ENCODE results near the gene GPHB5.

Gene GPHB5

GRCh38 chr14:63328787-63329737 is 10.3 kb upstream of the GPHB5 start:
- no peak for TF ChIP-seq EGR1 (IDR thresholded peaks at IDR 0.05)
- TF ChIP-seq TAF1 (IDR thresholded peaks at IDR 0.05; ENCODE audit: low read depth), result no peak
- no peak for TF ChIP-seq ZBTB7A (IDR thresholded peaks at IDR 0.05; ENCODE audit: low read depth)
- TF ChIP-seq TEAD4 (IDR thresholded peaks at IDR 0.05), result no peak
- TF ChIP-seq FOXM1 (IDR thresholded peaks at IDR 0.05; ENCODE audit: borderline replicate concordance, low read depth), result no peak
- no peak for TF ChIP-seq NFIC (IDR thresholded peaks at IDR 0.05)
- TF ChIP-seq MAX (IDR thresholded peaks at IDR 0.05), result no peak
- no peak for TF ChIP-seq RAD21 (IDR thresholded peaks at IDR 0.05; ENCODE audit: low read depth)
- TF ChIP-seq REST (IDR thresholded peaks at IDR 0.05; ENCODE audit: low read depth), result no peak
- TF ChIP-seq YY1 (IDR thresholded peaks at IDR 0.05; ENCODE audit: low read depth), result no peak
- no peak for TF ChIP-seq EP300 (IDR thresholded peaks at IDR 0.05; ENCODE audit: borderline replicate concordance)
- no peak for TF ChIP-seq TCF12 (IDR thresholded peaks at IDR 0.05; ENCODE audit: low read depth)
- TF ChIP-seq USF1 (IDR thresholded peaks at IDR 0.05), result no peak
- TF ChIP-seq CEBPB (IDR thresholded peaks at IDR 0.05), result no peak

- TF ChIP-seq TEAD4 (IDR thresholded peaks at IDR 0.05), result no peak
- TF ChIP-seq FOXM1 (IDR thresholded peaks at IDR 0.05; ENCODE audit: borderline replicate concordance, low read depth), result no peak
- TF ChIP-seq EP300 (IDR thresholded peaks at IDR 0.05; ENCODE audit: borderline replicate concordance), result no peak
- no peak for TF ChIP-seq TCF12 (IDR thresholded peaks at IDR 0.05; ENCODE audit: low read depth)
- no peak for TF ChIP-seq USF1 (IDR thresholded peaks at IDR 0.05)
- no peak for TF ChIP-seq REST (IDR thresholded peaks at IDR 0.05; ENCODE audit: low read depth)
- TF ChIP-seq TAF1 (IDR thresholded peaks at IDR 0.05; ENCODE audit: low read depth), result no peak
- no peak for TF ChIP-seq CREB1 (IDR thresholded peaks at IDR 0.05; ENCODE audit: low read depth)
- no peak for TF ChIP-seq MAX (IDR thresholded peaks at IDR 0.05)
- TF ChIP-seq CEBPB (IDR thresholded peaks at IDR 0.05), result no peak
- no peak for TF ChIP-seq NFIC (IDR thresholded peaks at IDR 0.05)
- no peak for TF ChIP-seq EGR1 (IDR thresholded peaks at IDR 0.05)
- no peak for TF ChIP-seq ZBTB7A (IDR thresholded peaks at IDR 0.05; ENCODE audit: low read depth)
- TF ChIP-seq RAD21 (IDR thresholded peaks at IDR 0.05; ENCODE audit: low read depth), result no peak
- no peak for TF ChIP-seq YY1 (IDR thresholded peaks at IDR 0.05; ENCODE audit: low read depth)
Observed at GRCh38 chr14:63326840-63327239, 8.1 kb upstream of the GPHB5 start.

GRCh38 chr14:63322897-63323573 is 4.3 kb upstream of the GPHB5 start:
- no peak for TF ChIP-seq EGR1 (IDR thresholded peaks at IDR 0.05)
- TF ChIP-seq TEAD4 (IDR thresholded peaks at IDR 0.05), result no peak
- no peak for TF ChIP-seq NFIC (IDR thresholded peaks at IDR 0.05)
- no peak for TF ChIP-seq RAD21 (IDR thresholded peaks at IDR 0.05; ENCODE audit: low read depth)
- no peak for TF ChIP-seq TAF1 (IDR thresholded peaks at IDR 0.05; ENCODE audit: low read depth)
- TF ChIP-seq YY1 (IDR thresholded peaks at IDR 0.05; ENCODE audit: low read depth), result no peak
- TF ChIP-seq CEBPB (IDR thresholded peaks at IDR 0.05), result no peak
- no peak for TF ChIP-seq FOXM1 (IDR thresholded peaks at IDR 0.05; ENCODE audit: borderline replicate concordance, low read depth)
- no peak for TF ChIP-seq CREB1 (IDR thresholded peaks at IDR 0.05; ENCODE audit: low read depth)
- no peak for TF ChIP-seq MAX (IDR thresholded peaks at IDR 0.05)
- no peak for TF ChIP-seq EP300 (IDR thresholded peaks at IDR 0.05; ENCODE audit: borderline replicate concordance)
- no peak for TF ChIP-seq ZBTB7A (IDR thresholded peaks at IDR 0.05; ENCODE audit: low read depth)
- no peak for TF ChIP-seq TCF12 (IDR thresholded peaks at IDR 0.05; ENCODE audit: low read depth)
- TF ChIP-seq REST (IDR thresholded peaks at IDR 0.05; ENCODE audit: low read depth), result no peak
- TF ChIP-seq USF1 (IDR thresholded peaks at IDR 0.05), result no peak

Data from Ishikawa (cell line).